PC-3 (cell line): ENCODE measurements around the gene NEDD9. TPM values are rescaled to one million over a fixed set of nuclear protein-coding genes. Genes with fewer than 3 reads are reported as not detected.

ENCODE experiments used
- ATAC-seq: fragments of 200-7000 bp; cut with Tn5 transposase; 2 replicates; pipeline ENCODE4 v1.9.1; 2020; ENCODE audit warnings: mild to moderate bottlenecking, moderate library complexity
- BruUV-seq: library from RNA; stranded (reverse); fragments of 400-500 nt; replicated peaks from 2 replicates; lab custom pipeline; 2021; lab: Mats Ljungman, UMichigan
- CTCF ChIA-PET: fragments of 300-600 bp; sonication (Branson Sonifier 250); formaldehyde crosslinking; loops from one replicate; lab custom pipeline; 2022; ENCODE audit warnings: antibody characterized with exemption; lab: Charles Lee
- POLR2A ChIA-PET: fragments of 300-600 bp; sonication (Branson Sonifier 250); formaldehyde crosslinking; loops from one replicate; lab custom pipeline; 2022; ENCODE audit warnings: antibody characterized with exemption; ENCODE audit not compliant: unreplicated experiment; lab: Charles Lee
- DNase-seq: peaks from one replicate; pipeline ENCODE4 v3.0.0-alpha.2; 2015
- H2AFZ ChIP-seq: fragments of 300-600 bp; sonication (generic); 2 replicates; pipeline ENCODE4 v1.6.0; 2016; ENCODE audit warnings: antibody characterized with exemption, low read length
- H3F3A ChIP-seq: fragments of 300-600 bp; sonication (generic); one replicate; pipeline ENCODE4 v1.6.0; 2017; ENCODE audit warnings: antibody characterized with exemption, low read length, control low read depth, mild to moderate bottlenecking; ENCODE audit not compliant: unreplicated experiment
- H3K27ac ChIP-seq: fragments of 300-600 bp; sonication (generic); 2 replicates; pipeline ENCODE4 v1.5.1; 2016; ENCODE audit warnings: mild to moderate bottlenecking, low read length
- H3K27me3 ChIP-seq: fragments of 300-600 bp; sonication (generic); 2 replicates; pipeline ENCODE4 v1.6.1; 2016; ENCODE audit warnings: low read length, mixed read lengths
- H3K36me3 ChIP-seq: fragments of 300-600 bp; sonication (generic); 2 replicates; pipeline ENCODE4 v1.6.1; 2016; ENCODE audit warnings: low read depth, mixed run types, low read length, mixed read lengths
- H3K4me1 ChIP-seq: fragments of 300-600 bp; sonication (generic); 2 replicates; pipeline ENCODE4 v1.5.1; 2016; ENCODE audit warnings: low read length; ENCODE audit not compliant: insufficient read depth
- H3K4me2 ChIP-seq: fragments of 300-600 bp; sonication (generic); 2 replicates; pipeline ENCODE4 v1.6.0; 2016; ENCODE audit warnings: low read length
- H3K4me3 ChIP-seq: fragments of 300-600 bp; sonication (generic); 2 replicates; pipeline ENCODE4 v1.5.1; 2016; ENCODE audit warnings: mild to moderate bottlenecking, low read length, mixed read lengths
- H3K79me2 ChIP-seq: fragments of 300-600 bp; sonication (generic); 2 replicates; pipeline ENCODE4 v1.6.1; 2017; ENCODE audit warnings: low read length, mixed read lengths
- H3K9ac ChIP-seq: fragments of 300-600 bp; sonication (generic); 2 replicates; pipeline ENCODE4 v1.6.0; 2016; ENCODE audit warnings: mild to moderate bottlenecking, low read length
- H3K9me2 ChIP-seq: fragments of 300-600 bp; sonication (generic); replicated peaks from 2 replicates; pipeline ENCODE4 v1.6.1; 2016; ENCODE audit warnings: mixed run types, low read length, mixed read lengths
- H3K9me3 ChIP-seq: fragments of 300-600 bp; sonication (generic); 2 replicates; pipeline ENCODE4 v1.6.1; 2016; ENCODE audit warnings: low read length, mixed read lengths
- H4K20me1 ChIP-seq: fragments of 300-600 bp; sonication (generic); 2 replicates; pipeline ENCODE4 v1.6.1; 2016; ENCODE audit warnings: low read length, mixed read lengths
- CTCF ChIP-seq: fragments of 300-600 bp; sonication (generic); conservative IDR thresholded peaks from 2 replicates; pipeline ENCODE4 v1.5.1; 2017; ENCODE audit warnings: antibody characterized with exemption, low read depth, mild to moderate bottlenecking, low read length
- EZH2 ChIP-seq: fragments of 300-600 bp; sonication (generic); IDR thresholded peaks from one replicate; pipeline ENCODE4 v1.6.1; 2017; ENCODE audit warnings: antibody characterized with exemption, mild to moderate bottlenecking, low read length; ENCODE audit not compliant: unreplicated experiment
- EZH2phosphoT487 ChIP-seq: fragments of 300-600 bp; sonication (generic); IDR thresholded peaks from 2 replicates; pipeline ENCODE4 v1.6.1; 2018; ENCODE audit warnings: mild to moderate bottlenecking, antibody characterized with exemption, low read length, borderline replicate concordance
- intact Hi-C: fragments of 100-400 bp; cut with micrococcal nuclease; formaldehyde crosslinking; loops from 2 replicates; pipeline ENCODE4 v1.9.0; 2023
- total RNA-seq: library from RNA; depleted of rRNA; stranded (reverse); fragments of >200 nt; gene quantifications from 2 replicates; pipeline ENCODE4 v1.2.3, GENCODE V29; 2014

NEDD9 gene
- total RNA-seq, 1 experiment from 2014 or later: 12.1 TPM

DNA sequence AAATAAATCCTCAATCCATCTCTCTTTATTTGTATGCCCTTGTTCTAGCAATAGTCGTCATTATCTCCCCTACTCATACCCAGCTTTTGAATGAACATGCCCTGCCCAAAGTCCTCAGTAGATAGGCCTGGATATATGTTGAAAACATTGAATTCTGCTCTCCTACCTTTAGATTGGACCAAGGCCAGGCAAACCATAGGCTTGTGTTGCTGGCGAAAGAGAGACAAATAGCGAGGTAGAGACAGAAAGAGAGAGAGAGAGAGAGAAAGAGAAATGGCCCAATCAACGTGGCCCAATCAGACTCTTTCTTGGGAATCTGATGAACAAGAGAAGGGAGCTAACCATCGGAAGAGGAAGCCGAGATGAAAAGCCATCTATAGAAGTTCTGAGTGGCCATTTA, 45.2 kb downstream of the NEDD9 start:
- H3K27ac ChIP-seq: peak overlapping the region; percentile 61
- ChIA-PET POLR2A (no interaction called here), CTCF (no interaction called here)

DNA sequence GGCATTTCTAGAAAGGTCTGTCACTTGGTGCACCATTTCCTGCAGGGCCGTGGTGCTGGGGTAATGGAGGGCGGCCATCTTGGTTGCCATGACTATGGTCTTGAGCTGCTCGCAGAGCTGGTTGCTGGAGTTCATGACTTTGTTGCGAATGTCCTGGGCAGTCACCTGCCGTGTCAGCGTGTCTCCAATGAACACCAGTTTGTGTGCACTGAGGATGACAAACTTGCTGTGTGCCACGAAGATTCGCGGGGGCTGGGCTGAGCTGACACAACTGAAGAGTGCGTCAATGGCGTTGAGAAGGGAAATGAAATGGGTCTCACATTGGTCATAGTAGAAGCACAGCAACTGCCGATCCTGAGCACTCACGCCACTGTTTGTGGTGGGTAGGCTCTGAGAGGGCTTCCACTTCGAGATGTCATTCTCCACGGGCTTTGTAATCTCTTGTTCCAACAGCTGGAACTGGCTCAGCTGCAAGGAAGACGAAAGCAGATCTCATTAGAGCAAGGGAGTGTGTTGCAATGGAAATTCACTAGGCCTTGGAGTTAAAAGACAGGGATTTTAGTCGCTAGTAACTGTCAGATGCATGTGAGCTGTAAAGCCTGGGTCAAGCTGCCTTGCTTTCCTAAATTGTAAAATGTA, 47.1 kb downstream of the NEDD9 start:
- BruUV-seq: no TSS peak
- CTCF ChIA-PET: no interaction called here
- H2AFZ ChIP-seq: no peak overlapping the region

More for the DNA sequence above, 45.2 kb downstream of the NEDD9 start:
- Histone ChIP-seq H3K4me2 (no peak overlapping the region), H3K9me3 (no peaks in the 10 kb centered on the region), H3K36me3 (peaks cover 40% of the 10 kb centered on the region), H3K9ac (peak overlapping the region; percentile 18; the same call in 1 of the 2 replicates), H3K27me3 (no peaks in the 10 kb centered on the region), H3K79me2 (no peaks in the 10 kb centered on the region), H4K20me1 (no peaks in the 10 kb centered on the region), H3F3A (no peaks in the 10 kb centered on the region), H2AFZ (no peak overlapping the region), H3K4me1 (peaks cover 17% of the 10 kb centered on the region), H3K4me3 (no peak overlapping the region), H3K9me2 (no peaks in the 10 kb centered on the region)
- TF ChIP-seq CTCF (no peak), EZH2phosphoT487 (no peak), EZH2 (no peak)
- DNase-seq (no peak), ATAC-seq (no peak)
- intact Hi-C loops: no loop called here
- no TSS peak for BruUV-seq

More for the DNA sequence above, 47.1 kb downstream of the NEDD9 start:
- POLR2A ChIA-PET: no interaction called here
- intact Hi-C loops: no loop called here
- peaks cover 33% of the 10 kb centered on the region for H3K36me3 ChIP-seq
- H3K27me3 ChIP-seq: no peaks in the 10 kb centered on the region
- no peaks in the 10 kb centered on the region for H4K20me1 ChIP-seq
- no peak for DNase-seq
- H3K9ac ChIP-seq: no peak overlapping the region
- no peak for ATAC-seq
- no peak overlapping the region for H3K4me3 ChIP-seq
- no peaks in the 10 kb centered on the region for H3K9me3 ChIP-seq
- no peak for TF ChIP-seq EZH2
- TF ChIP-seq EZH2phosphoT487: no peak
- TF ChIP-seq CTCF: no peak
- H3K27ac ChIP-seq: no peak overlapping the region
- no peaks in the 10 kb centered on the region for H3K79me2 ChIP-seq
- no peak overlapping the region for H3K4me2 ChIP-seq
- no peaks in the 10 kb centered on the region for H3F3A ChIP-seq
- no peaks in the 10 kb centered on the region for H3K9me2 ChIP-seq
- H3K4me1 ChIP-seq: peaks cover 17% of the 10 kb centered on the region
